BE2C (cell line): ENCODE measurements around the gene SRSF5.

Experiments used
- DNase-seq: peaks from one replicate; pipeline ENCODE4 v3.0.0-alpha.2; 2020
- H3K27me3 ChIP-seq: fragments of 250-450 bp; sonication (Bioruptor Pico); 2 replicates; pipeline ENCODE4 v1.5.1; 2020; ENCODE audit warnings: mild to moderate bottlenecking
- H3K36me3 ChIP-seq: fragments of 250-450 bp; sonication (Bioruptor Pico); 2 replicates; pipeline ENCODE4 v1.5.1; 2020; ENCODE audit warnings: mild to moderate bottlenecking
- H3K4me1 ChIP-seq: fragments of 250-450 bp; sonication (Bioruptor Pico); 2 replicates; pipeline ENCODE4 v1.5.1; 2020
- H3K4me3 ChIP-seq: 2 replicates; pipeline ENCODE4 v1.5.1; 2011; ENCODE audit warnings: low read depth, low read length
- H3K9me3 ChIP-seq: fragments of 250-450 bp; sonication (Bioruptor Pico); 2 replicates; pipeline ENCODE4 v1.5.1; 2020
- TF ChIP-seq, protein P1 (sequence below): IDR thresholded peaks from 2 replicates; pipeline ENCODE4 v1.5.1; 2012; ENCODE audit warnings: mild to moderate bottlenecking, low read depth, low read length

The SRSF5 gene

DNA sequence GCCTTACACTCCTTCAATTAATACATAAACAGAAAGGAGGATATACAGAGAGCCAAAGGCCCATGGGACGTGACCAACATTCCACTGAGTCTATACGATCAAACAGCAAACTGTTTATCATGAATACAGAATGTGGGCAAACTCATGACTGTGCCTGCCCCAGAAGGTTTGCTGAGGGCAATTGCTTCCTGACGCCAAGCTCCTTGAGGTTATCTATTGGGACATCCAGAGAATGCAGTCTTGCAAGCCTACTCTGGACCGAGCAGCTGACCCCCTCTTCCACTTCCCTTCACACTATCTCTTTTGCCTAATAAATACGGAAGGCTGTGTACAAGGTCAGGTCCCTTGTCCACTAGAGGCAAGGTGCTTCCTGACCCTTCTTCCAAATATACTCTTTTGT is 48.6 kb downstream of the SRSF5 start:
- TF ChIP-seq, protein P1, sequence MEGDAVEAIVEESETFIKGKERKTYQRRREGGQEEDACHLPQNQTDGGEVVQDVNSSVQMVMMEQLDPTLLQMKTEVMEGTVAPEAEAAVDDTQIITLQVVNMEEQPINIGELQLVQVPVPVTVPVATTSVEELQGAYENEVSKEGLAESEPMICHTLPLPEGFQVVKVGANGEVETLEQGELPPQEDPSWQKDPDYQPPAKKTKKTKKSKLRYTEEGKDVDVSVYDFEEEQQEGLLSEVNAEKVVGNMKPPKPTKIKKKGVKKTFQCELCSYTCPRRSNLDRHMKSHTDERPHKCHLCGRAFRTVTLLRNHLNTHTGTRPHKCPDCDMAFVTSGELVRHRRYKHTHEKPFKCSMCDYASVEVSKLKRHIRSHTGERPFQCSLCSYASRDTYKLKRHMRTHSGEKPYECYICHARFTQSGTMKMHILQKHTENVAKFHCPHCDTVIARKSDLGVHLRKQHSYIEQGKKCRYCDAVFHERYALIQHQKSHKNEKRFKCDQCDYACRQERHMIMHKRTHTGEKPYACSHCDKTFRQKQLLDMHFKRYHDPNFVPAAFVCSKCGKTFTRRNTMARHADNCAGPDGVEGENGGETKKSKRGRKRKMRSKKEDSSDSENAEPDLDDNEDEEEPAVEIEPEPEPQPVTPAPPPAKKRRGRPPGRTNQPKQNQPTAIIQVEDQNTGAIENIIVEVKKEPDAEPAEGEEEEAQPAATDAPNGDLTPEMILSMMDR, result no peak
- H3K4me3 ChIP-seq, result no peak overlapping the region
- H3K9me3 ChIP-seq, result no peaks in the 10 kb centered on the region
- H3K27me3 ChIP-seq, result peaks cover 51% of the 10 kb centered on the region
- DNase-seq, result no peak
- H3K4me1 ChIP-seq, result no peaks in the 10 kb centered on the region
- H3K36me3 ChIP-seq, result no peaks in the 10 kb centered on the region

DNA sequence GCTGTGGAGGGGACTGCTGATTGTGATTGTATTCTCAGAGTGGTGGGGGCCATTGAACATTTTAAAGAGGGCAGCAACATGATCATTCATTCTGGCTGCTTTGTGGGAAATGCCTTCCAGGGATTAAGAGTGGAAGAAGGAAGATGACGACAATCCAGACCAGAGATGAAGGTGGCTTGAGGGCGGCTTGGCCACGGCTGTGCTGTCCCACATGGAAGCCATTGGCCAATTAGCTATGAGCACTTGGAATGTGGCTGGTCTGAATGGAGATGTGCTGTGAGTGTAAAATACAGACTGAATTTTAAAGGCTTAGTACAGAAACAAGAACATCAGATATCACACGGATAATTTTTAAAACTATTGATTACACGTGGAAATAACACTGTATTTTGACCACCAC is 49.3 kb downstream of the SRSF5 start:
- peaks cover 51% of the 10 kb centered on the region for H3K27me3 ChIP-seq
- H3K4me3 ChIP-seq, result no peak overlapping the region
- H3K9me3 ChIP-seq, result no peaks in the 10 kb centered on the region
- no peaks in the 10 kb centered on the region for H3K36me3 ChIP-seq
- H3K4me1 ChIP-seq, result no peaks in the 10 kb centered on the region
- DNase-seq, result no peak
- TF ChIP-seq, protein P1, result no peak

DNA sequence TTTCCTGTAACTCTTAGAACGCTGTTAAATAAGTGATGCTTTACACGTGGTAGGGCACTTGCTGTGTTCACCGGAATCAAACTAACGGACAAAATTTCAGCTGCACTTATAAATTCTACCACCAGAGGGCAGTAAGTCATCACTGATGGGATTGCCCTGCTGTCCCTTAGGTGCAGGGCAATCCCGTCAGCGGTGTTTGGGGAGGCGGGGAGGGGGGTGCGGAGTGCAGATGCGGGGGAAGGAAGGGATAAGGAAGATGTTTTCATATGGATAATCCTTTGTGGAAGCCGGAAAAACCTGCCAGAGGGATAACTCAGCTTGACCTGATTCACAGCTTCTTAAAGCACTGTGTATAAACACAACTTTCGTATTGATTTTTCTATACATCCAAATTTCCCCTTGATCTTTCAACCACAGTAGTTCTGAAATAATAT is 51.8 kb downstream of the SRSF5 start:
- H3K9me3 ChIP-seq, result no peaks in the 10 kb centered on the region
- peaks cover 54% of the 10 kb centered on the region for H3K27me3 ChIP-seq
- peak; percentile 60 for DNase-seq
- H3K36me3 ChIP-seq, result no peaks in the 10 kb centered on the region
- TF ChIP-seq, protein P1, result peak; percentile 92
- no peaks in the 10 kb centered on the region for H3K4me1 ChIP-seq
- H3K4me3 ChIP-seq, result no peak overlapping the region

DNA sequence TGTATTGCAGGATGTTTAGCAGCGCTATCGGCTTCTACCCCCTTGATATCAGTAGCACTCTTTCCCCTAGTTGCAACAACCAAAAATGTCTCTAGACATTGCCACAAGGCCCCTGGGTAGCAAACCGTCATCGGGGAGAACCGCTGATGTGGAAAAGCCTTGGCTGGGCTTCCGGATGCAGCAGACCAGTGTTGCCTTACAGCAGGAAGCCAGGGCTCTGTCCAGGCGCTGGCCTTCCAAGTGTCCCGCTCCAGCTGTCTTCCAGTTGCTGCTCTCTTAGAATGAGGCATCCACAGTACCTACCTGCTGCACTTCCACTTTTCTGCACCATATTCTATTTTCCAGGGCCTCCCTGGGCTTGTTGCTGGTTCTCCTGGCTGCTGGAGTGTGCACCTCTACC is 52.7 kb downstream of the SRSF5 start:
- H3K4me3 ChIP-seq, result no peak overlapping the region

DNA sequence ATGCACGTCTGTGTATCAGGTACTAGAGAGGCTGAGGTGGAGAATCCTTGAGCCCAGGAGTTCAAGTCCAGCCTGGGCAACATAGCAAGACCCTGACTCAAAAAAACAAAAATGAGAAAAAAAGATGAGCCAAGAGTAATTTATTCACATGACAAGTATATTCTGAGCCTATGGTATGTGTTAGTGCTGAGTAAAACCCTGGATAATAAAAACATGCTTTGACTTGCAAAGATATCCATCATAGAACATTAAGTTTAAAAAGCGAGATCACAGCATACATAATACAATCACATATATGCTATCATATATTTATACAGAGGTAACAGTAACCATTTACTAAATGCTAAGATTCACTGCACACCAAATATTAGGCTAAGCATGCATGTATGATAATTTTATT is 54.0 kb downstream of the SRSF5 start:
- Histone ChIP-seq H3K27me3 (peaks cover 35% of the 10 kb centered on the region), H3K4me1 (no peaks in the 10 kb centered on the region), H3K4me3 (no peak overlapping the region), H3K9me3 (no peaks in the 10 kb centered on the region), H3K36me3 (no peaks in the 10 kb centered on the region)
- no peak for DNase-seq
- TF ChIP-seq, protein P1, result no peak

More for the DNA sequence above, 52.7 kb downstream of the SRSF5 start:
- H3K36me3 ChIP-seq, result no peaks in the 10 kb centered on the region
- H3K4me1 ChIP-seq, result no peaks in the 10 kb centered on the region
- H3K9me3 ChIP-seq, result no peaks in the 10 kb centered on the region
- no peak for DNase-seq
- TF ChIP-seq, protein P1, result no peak
- H3K27me3 ChIP-seq, result peaks cover 48% of the 10 kb centered on the region
